GM15510 (cell line): ENCODE measurements around the gene MAP4K5.

Source experiments
- POLR2A ChIP-seq: IDR thresholded peaks from 3 replicates; pipeline ENCODE4 v1.6.1; 2011; ENCODE audit warnings: borderline replicate concordance; ENCODE audit not compliant: insufficient read length; ENCODE audit errors: extremely low read depth

Gene MAP4K5

DNA sequence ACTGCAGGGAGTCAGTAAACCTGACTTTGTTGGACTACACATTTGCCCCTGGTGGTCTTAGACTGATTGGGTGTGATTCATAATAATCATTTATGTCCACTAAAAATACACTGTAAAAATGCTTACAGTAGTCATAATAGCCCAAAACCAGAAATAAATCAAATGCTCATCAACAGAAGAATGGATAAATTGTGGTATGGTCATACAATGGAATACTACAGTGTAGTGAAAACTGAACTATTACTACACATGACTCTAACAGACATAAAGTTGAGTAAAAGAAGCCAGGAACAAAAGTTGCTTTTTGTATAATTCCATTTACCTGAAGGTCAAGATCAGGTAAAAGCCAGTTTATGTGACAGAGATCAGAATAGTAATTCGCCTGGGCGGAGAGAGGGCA, 78.5 kb downstream of the MAP4K5 start:
- no peak for TF ChIP-seq POLR2A

GRCh38 chr14:50452979-50453705, 79.2 kb downstream of the MAP4K5 start:
- no peak for TF ChIP-seq POLR2A

DNA sequence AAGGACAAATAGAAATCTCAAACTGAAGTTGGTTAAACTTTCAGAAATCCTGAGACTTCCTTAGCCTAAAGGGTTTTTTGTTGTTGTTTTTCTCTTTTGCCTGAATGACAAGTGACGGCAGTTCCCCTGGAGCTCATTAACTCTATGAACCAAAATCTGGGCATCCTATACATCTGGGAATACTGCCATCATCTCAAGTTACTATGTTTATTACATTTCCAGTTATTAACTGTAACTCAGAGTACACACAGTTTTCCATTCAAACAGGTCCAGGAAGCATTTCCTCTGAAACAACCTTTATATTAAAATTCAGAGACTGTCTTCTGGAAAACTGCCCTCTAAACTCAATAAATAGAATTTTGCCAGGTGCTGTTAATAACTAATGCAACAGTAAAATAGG, 80.1 kb downstream of the MAP4K5 start:
- no peak for TF ChIP-seq POLR2A

DNA sequence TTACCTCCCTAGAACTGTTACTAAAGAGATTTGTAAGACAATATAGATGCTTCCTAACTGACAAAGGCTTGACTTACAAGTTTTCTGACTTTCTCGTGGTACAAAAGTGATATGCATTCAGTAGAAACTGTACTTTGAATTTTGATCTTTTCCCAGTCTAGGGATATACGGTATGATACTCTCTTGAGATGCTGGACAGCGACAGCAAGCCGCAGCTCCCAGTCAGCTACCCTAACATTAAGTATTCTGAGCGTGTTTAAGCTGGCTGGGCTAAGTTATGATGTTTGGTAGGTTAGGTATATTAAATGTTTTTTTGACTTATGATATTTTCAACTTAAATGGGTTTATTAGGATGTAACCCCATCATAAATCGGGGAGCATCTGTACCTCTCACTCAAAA, 80.5 kb downstream of the MAP4K5 start:
- no peak for TF ChIP-seq POLR2A

DNA sequence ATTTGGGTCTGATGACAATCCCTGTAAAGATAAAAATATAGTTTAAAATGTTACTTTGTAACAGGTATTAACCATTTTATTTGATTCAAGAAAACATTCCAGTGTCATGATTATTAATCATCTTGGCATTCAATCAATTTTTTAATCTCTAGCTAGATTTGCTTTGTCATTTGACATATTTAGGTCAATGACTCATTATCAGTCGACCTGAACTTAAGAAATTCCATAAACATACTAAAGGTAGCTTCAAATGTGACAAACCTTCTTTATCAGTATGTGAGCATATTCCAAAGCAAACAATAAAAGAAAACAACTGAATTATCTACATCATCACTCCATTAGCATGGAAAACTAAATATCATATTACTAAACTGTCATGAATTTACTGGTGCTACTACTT, 84.9 kb downstream of the MAP4K5 start:
- no peak for TF ChIP-seq POLR2A

GRCh38 chr14:50434528-50434927, 97.8 kb downstream of the MAP4K5 start:
- TF ChIP-seq POLR2A: no peak

- TF ChIP-seq POLR2A: no peak
Measured at GRCh38 chr14:50432131-50432530, 100.2 kb downstream of the MAP4K5 start.

DNA sequence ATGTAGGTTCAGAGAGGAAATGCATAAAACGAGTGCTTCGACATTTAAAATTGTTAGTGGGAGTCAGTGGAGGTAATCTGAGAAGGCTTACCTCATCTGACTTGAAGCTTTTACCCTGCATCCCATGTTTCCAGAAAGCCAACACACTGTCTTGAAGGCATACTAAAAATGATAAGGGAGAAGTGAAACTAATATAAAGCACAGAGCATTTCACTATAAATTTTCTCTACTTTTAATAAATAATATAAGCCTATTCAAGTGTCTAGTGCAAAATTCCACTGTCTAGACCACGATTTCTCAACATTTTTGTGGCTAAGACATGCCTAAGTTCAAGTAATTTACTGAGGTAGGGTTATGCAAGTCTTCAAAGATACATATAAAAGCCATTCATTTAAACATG, 106.6 kb downstream of the MAP4K5 start:
- TF ChIP-seq POLR2A: no peak

- no peak for TF ChIP-seq POLR2A
Measured at GRCh38 chr14:50425105-50425504, 107.3 kb downstream of the MAP4K5 start.

- TF ChIP-seq POLR2A: no peak
Measured at GRCh38 chr14:50423529-50423928, 108.8 kb downstream of the MAP4K5 start.

GRCh38 chr14:50421499-50421898, 110.9 kb downstream of the MAP4K5 start:
- TF ChIP-seq POLR2A: no peak

DNA sequence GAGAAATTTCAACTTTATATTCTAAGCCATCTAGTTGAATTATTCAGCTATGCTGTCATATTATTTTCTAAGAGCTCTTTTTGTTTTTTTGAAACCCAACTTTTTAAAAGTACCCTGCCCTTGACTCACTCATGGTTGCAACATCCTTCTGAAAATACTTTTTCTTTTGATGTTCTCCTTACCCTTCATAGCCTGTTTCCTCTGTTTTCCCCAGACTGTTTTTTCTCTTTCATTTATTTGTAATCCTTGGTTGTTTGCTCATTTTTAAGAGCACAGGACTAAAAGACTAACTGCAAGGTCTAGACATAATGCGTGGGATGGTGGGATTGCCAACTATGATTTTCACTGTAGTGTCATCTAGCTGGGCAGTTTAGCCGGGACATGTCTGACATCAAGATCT, 114.5 kb downstream of the MAP4K5 start:
- TF ChIP-seq POLR2A: no peak

DNA sequence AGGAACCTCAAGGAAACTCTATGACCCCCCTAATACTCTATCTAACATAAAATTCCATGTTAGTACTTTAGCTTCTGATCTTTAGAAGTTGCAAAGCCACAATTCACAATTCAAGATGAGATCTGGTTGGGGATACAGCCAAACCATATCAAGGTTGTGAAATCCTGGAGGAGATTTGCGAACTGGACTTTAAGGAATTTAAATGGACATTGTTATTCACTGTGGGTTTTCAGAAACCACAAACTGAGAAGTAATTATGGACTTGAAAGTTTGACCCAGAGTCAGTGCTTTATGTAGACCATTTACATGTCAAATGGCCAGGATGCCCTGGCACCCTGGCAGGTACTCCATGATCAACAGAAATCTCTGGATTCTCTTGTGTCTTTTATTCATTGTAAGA, 121.4 kb downstream of the MAP4K5 start:
- TF ChIP-seq POLR2A: no peak

- no peak for TF ChIP-seq POLR2A
Measured at GRCh38 chr14:50410071-50410470, 122.3 kb downstream of the MAP4K5 start.

DNA sequence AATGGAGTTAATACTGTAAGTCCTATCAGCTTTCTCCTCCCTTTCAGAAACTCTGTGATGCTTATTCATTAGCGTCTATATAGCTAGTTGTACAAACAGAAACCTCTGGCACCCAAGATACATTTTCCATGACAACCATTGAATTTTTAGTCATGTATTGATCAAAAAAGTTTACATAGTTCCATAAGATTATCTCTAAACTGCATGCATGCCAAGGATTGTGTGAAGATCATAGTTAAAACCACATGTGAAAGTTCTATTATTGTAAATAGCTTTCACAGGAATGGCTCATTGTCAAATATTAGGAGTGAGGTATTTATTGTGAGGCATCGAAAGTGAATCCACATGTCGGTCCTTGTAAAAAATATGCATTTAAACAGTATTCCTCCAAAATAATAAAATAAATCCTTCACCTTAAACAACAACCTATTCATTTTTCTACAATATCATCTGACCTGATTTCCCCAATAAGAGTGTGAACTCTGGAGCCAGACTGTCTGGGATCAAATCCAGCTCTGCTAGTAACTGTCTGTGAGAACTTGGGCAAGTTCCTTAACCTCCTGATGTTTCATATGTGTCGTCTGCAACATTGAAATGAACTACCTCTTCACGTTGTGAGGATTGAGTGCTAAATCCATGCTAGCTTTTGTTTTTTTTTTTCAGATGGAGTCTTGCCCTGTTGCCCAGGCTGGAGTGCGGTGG, 125.1 kb downstream of the MAP4K5 start:
- TF ChIP-seq POLR2A: no peak

- no peak for TF ChIP-seq POLR2A
Measured at GRCh38 chr14:50403419-50403818, 128.9 kb downstream of the MAP4K5 start.
